ENCODE results near the gene ETDC. TPM values are rescaled to one million over a fixed set of nuclear protein-coding genes. Genes with fewer than 3 reads are reported as not detected.

Gene ETDC
- total RNA-seq, 4 donors from 2014 or later: not detected

DNA sequence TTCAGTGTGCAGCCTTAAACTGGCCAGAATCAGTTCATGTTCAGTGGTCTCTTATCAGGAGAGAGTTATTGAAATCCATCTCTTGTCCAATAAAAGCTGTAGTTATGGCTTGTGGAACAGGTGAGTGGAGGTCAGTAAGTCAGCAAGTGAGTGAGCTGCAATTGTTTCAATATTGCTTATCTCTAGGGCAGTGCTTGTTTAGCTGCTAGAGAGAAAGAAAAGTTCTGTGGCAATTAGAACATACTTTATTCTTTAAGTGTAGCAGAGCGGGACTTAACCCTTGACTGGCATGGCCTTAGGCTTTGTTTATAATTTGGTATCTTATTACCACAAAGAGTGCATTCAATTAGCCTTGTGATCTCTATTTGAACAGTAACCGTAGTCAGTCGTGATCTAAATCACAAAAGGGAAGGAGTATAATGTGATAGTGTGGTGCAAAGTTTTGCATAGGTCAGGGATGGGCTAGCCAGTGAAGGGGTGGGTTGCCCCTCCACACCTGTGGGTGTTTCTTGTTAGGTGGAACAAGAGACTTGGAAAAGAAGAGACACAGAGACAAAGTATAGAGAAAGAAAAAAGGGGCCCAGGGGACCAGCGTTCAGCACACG, 6.9 kb upstream of the ETDC start:
- TF ChIP-seq, protein P1, sequence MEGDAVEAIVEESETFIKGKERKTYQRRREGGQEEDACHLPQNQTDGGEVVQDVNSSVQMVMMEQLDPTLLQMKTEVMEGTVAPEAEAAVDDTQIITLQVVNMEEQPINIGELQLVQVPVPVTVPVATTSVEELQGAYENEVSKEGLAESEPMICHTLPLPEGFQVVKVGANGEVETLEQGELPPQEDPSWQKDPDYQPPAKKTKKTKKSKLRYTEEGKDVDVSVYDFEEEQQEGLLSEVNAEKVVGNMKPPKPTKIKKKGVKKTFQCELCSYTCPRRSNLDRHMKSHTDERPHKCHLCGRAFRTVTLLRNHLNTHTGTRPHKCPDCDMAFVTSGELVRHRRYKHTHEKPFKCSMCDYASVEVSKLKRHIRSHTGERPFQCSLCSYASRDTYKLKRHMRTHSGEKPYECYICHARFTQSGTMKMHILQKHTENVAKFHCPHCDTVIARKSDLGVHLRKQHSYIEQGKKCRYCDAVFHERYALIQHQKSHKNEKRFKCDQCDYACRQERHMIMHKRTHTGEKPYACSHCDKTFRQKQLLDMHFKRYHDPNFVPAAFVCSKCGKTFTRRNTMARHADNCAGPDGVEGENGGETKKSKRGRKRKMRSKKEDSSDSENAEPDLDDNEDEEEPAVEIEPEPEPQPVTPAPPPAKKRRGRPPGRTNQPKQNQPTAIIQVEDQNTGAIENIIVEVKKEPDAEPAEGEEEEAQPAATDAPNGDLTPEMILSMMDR (IDR thresholded peaks at IDR 0.05; ENCODE audit: low read depth): no peak

DNA sequence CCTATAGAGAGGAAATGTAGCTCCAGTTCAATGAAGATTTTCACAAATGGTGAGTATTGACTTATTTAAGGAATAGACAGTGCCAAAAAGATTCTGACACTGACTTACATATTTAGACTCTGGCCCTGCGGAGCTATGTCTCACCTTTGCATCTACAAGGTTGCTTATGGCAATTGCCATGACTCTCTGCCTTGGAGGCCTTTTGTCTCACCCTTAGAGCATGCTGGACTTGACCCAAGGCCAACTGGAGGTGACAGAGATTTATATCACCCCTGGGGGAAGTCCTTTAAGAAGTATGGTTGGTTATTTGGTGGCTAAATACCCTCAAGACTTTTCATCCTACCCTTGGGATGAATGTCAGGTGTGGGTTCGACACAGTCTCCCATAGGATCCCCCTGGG, 4.5 kb upstream of the ETDC start:
- TF ChIP-seq, protein P1 (IDR thresholded peaks at IDR 0.05; ENCODE audit: low read depth): no peak

DNA sequence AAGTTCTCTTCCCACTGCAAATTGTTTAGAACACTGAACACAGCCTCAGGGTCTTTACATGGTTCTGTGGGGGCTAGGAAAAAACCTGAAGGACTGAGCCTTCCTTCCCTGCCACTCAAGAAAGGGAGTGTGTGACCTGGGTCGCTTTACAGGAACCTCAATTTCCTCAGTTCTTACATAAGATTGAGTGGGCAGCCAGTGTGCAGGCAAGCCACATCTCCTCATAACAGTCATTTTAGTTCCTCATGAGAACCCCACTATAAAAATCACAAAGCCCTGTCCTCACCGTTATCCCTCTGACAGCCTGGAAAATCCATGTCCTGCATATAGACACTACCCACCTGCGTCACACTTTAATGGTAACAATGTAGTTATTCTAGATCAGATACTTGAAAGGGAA, 2.1 kb upstream of the ETDC start:
- TF ChIP-seq, protein P1 (IDR thresholded peaks at IDR 0.05; ENCODE audit: low read depth): no peak

DNA sequence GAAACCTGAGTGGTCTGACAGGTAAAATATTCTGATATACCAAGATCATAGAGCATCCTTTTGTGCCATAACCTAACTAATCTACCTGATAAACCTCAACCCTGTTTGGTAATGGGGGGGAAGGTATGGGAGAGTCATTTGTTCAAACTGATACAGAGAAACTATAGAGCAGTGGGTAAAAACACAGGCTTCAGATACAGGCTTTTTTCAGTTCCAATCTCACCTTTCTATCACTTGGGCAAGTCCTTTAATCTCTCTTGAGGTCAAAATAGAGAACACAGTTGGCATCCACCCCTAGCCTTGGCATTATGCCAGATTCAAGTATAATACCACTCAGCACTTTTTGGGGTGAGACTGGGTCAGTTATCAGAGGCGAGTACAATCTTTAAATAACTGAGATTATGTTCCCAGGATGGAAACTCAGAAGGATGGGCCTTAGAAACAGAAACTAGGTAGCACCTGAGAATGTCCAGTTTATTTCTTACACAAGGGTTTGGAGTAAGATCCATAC, 880 bp upstream of the ETDC start:
- TF ChIP-seq, protein P1 (IDR thresholded peaks at IDR 0.05; ENCODE audit: low read depth): no peak

DNA sequence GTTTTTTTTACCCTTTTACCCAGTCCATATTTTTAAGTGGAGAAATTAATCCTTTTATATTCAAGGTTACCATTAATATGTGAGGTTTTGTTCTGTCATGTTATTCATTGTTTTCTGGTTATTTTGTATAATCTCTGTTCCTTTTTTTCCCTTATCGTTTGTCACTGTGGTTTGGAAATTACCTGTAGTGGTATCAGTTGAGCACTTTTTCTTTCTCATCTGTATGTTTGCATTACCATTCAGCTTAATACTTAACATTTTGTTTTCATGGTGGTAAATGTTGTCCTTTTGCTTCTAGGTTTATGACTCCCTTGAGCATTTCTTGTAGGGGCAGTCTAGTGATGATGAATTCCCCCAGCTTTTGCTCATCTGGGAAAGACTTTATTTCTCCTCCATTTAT, 6.6 kb downstream of the ETDC start:
- TF ChIP-seq, protein P1 (IDR thresholded peaks at IDR 0.05; ENCODE audit: low read depth): no peak

DNA sequence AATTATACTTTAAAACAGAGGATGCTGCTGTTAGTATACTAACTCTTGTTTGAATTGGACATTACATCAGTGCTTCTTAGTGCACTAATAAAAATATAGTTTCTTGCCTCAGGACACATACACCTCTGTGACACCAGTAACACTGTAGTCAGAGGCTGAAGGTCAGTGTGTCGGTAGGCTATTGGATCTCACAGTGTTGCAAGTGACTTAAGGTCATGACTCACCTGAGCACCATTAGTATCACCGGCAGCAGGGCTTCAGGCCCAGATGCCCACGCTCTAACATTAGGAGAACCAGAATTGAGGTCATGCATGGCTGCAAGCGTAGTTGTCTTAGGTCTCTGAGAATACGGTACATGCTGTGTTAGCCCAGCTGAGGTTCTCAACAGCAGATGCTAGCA, 15.2 kb downstream of the ETDC start:
- TF ChIP-seq, protein P1 (IDR thresholded peaks at IDR 0.05; ENCODE audit: low read depth): no peak

DNA sequence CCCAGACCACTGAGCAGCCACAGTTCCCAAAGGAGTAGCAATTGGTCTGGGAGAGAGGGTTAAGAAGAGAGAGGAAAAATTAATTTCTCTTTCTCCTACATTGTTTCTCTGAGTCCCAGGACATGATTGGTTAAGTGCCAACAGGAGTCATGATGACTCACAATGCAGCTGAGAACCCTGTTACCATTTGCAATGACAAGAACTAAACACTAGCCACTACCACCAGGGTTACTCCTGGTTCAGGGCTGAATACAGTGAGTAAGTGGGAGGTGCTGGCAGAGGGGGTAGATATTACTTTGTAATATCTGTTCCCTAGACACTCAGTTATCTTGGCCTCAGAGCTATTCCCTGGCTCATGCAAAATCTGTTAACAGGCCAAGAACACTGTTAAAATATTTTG, 18.0 kb downstream of the ETDC start:
- TF ChIP-seq, protein P1 (IDR thresholded peaks at IDR 0.05; ENCODE audit: low read depth): no peak
